Neural cell (in vitro differentiated cells): Measurements from ENCODE around the gene AMZ1. TPM values are rescaled to one million over a fixed set of nuclear protein-coding genes. Genes with fewer than 3 reads are reported as not detected.

Source experiments
- H2AFZ ChIP-seq: fragments of 200-600, 300-800 bp; sonication (generic), shearing (Covaris generic); 2 replicates; pipeline ENCODE4 v1.6.0; 2014; ENCODE audit warnings: low read depth, mild to moderate bottlenecking, antibody characterized with exemption, low read length, moderate library complexity
- H3F3A ChIP-seq: fragments of 200-600 bp; shearing (Covaris generic); 2 replicates; pipeline ENCODE4 v1.6.1; 2016; ENCODE audit warnings: mild to moderate bottlenecking, moderate library complexity, mixed read lengths, antibody characterized with exemption, low read length; ENCODE audit not compliant: insufficient read depth, poor library complexity, severe bottlenecking
- H3K27ac ChIP-seq: fragments of 200-600, 300-800 bp; sonication (generic), shearing (Covaris generic); 2 replicates; pipeline ENCODE4 v1.5.1; 2014; ENCODE audit warnings: mild to moderate bottlenecking, low read length, moderate library complexity
- H3K27me3 ChIP-seq: fragments of 300-800, 200-600 bp; sonication (generic), shearing (Covaris generic); 2 replicates; pipeline ENCODE4 v1.6.0; 2014; ENCODE audit warnings: mild to moderate bottlenecking, low read depth, low read length, moderate library complexity; ENCODE audit not compliant: insufficient read depth
- H3K36me3 ChIP-seq: fragments of 300-800, 200-600 bp; sonication (generic), shearing (Covaris generic); 2 replicates; pipeline ENCODE4 v1.5.1; 2014; ENCODE audit warnings: mild to moderate bottlenecking, antibody characterized with exemption, low read length, moderate library complexity; ENCODE audit not compliant: insufficient read depth
- H3K4me2 ChIP-seq: fragments of 300-800, 200-600 bp; sonication (generic), shearing (Covaris generic); 2 replicates; pipeline ENCODE4 v1.6.0; 2014; ENCODE audit warnings: mild to moderate bottlenecking, low read length
- H3K4me3 ChIP-seq: fragments of 300-800, 200-600 bp; sonication (generic), shearing (Covaris generic); 2 replicates; pipeline ENCODE4 v1.5.1; 2014; ENCODE audit warnings: mild to moderate bottlenecking, low read length, moderate library complexity
- H3K79me2 ChIP-seq: fragments of 200-600 bp; shearing (Covaris generic); replicated peaks from 2 replicates; pipeline ENCODE4 v1.6.0; 2014; ENCODE audit warnings: mild to moderate bottlenecking, low read length, moderate library complexity; ENCODE audit not compliant: insufficient read depth
- H3K9ac ChIP-seq: fragments of 300-800, 200-600 bp; sonication (generic), shearing (Covaris generic); 2 replicates; pipeline ENCODE4 v1.6.1; 2016; ENCODE audit warnings: mild to moderate bottlenecking, low read length, mixed read lengths
- H3K9me2 ChIP-seq: fragments of 200-600 bp; shearing (Covaris generic); 2 replicates; pipeline ENCODE4 v1.6.1; 2016; ENCODE audit warnings: mild to moderate bottlenecking, low read length, mixed read lengths; ENCODE audit not compliant: insufficient read depth
- H3K9me3 ChIP-seq: fragments of 200-600, 300-800 bp; sonication (generic), shearing (Covaris generic); 2 replicates; pipeline ENCODE4 v1.6.1; 2016; ENCODE audit warnings: mild to moderate bottlenecking, mixed run types, low read length, moderate library complexity, mixed read lengths
- H4K20me1 ChIP-seq: fragments of 200-600 bp; shearing (Covaris generic); 2 replicates; pipeline ENCODE4 v1.6.1; 2016; ENCODE audit warnings: mild to moderate bottlenecking, mixed run types; ENCODE audit not compliant: insufficient read depth
- EP300 ChIP-seq: fragments of 450-650 bp; conservative IDR thresholded peaks from 2 replicates; pipeline ENCODE4 v1.6.1; 2014; ENCODE audit warnings: antibody characterized with exemption, mild to moderate bottlenecking, moderate library complexity; ENCODE audit not compliant: poor library complexity, severe bottlenecking
- EZH2 ChIP-seq: fragments of 200-600, 300-800 bp; shearing (Covaris generic), sonication (generic); IDR thresholded peaks from 2 replicates; pipeline ENCODE4 v1.6.1; 2014; ENCODE audit warnings: antibody characterized with exemption, low read length, borderline replicate concordance, mild to moderate bottlenecking; ENCODE audit not compliant: insufficient read depth, poor library complexity, severe bottlenecking
- MXI1 ChIP-seq: fragments of 450-650 bp; conservative IDR thresholded peaks from 2 replicates; pipeline ENCODE4 v1.6.1; 2014; ENCODE audit warnings: antibody characterized with exemption, mild to moderate bottlenecking; ENCODE audit not compliant: poor library complexity, severe bottlenecking
- POLR2AphosphoS5 ChIP-seq: IDR thresholded peaks from 2 replicates; pipeline ENCODE4 v1.6.1; 2012
- RAD21 ChIP-seq: fragments of 450-650 bp; conservative IDR thresholded peaks from 2 replicates; pipeline ENCODE4 v1.6.1; 2014; ENCODE audit warnings: antibody characterized with exemption, mild to moderate bottlenecking, moderate library complexity
- SMC3 ChIP-seq: fragments of 450-650 bp; conservative IDR thresholded peaks from 2 replicates; pipeline ENCODE4 v1.6.1; 2014; ENCODE audit warnings: antibody characterized with exemption, mild to moderate bottlenecking, moderate library complexity; ENCODE audit not compliant: poor library complexity
- TAF1 ChIP-seq: IDR thresholded peaks from 2 replicates; pipeline ENCODE4 v1.6.1; 2012; ENCODE audit warnings: low read depth
- polyA plus RNA-seq: library from polyadenylated mRNA; depleted of rRNA; stranded (reverse); fragments of >200 nt; gene quantifications from 2 replicates; pipeline ENCODE4 v1.2.3, GENCODE V29; 2014
- TF ChIP-seq, protein P1 (sequence below): fragments of 450-650 bp; IDR thresholded peaks from 2 replicates; pipeline ENCODE4 v1.5.1; 2014; ENCODE audit warnings: antibody characterized with exemption, mild to moderate bottlenecking, moderate library complexity; ENCODE audit not compliant: poor library complexity, severe bottlenecking
- TF ChIP-seq, protein P2 (sequence below): IDR thresholded peaks from 2 replicates; pipeline ENCODE4 v1.6.1; 2012; ENCODE audit warnings: borderline replicate concordance

The AMZ1 gene
- polyA plus RNA-seq, 1 donor from 2014 or later = not detected

GRCh38 chr7:2730846-2731770, 43.1 kb downstream of the AMZ1 start:
- no peak overlapping the region for H2AFZ ChIP-seq
- H3K9ac ChIP-seq = no peak overlapping the region
- no peak overlapping the region for H3K4me3 ChIP-seq
- no peaks in the 10 kb centered on the region for H3F3A ChIP-seq
- no peaks in the 10 kb centered on the region for H3K9me2 ChIP-seq
- no peaks in the 10 kb centered on the region for H3K27me3 ChIP-seq
- H3K36me3 ChIP-seq = no peaks in the 10 kb centered on the region
- no peak overlapping the region for H3K4me2 ChIP-seq
- H3K79me2 ChIP-seq = no peaks in the 10 kb centered on the region
- H4K20me1 ChIP-seq = no peaks in the 10 kb centered on the region
- no peak overlapping the region for H3K27ac ChIP-seq
- no peaks in the 10 kb centered on the region for H3K9me3 ChIP-seq
- TF ChIP-seq SMC3 (no peak), EP300 (no peak), POLR2AphosphoS5 (no peak), MXI1 (no peak), RAD21 (no peak), EZH2 (no peak), TAF1 (no peak)
- TF ChIP-seq, protein P1, sequence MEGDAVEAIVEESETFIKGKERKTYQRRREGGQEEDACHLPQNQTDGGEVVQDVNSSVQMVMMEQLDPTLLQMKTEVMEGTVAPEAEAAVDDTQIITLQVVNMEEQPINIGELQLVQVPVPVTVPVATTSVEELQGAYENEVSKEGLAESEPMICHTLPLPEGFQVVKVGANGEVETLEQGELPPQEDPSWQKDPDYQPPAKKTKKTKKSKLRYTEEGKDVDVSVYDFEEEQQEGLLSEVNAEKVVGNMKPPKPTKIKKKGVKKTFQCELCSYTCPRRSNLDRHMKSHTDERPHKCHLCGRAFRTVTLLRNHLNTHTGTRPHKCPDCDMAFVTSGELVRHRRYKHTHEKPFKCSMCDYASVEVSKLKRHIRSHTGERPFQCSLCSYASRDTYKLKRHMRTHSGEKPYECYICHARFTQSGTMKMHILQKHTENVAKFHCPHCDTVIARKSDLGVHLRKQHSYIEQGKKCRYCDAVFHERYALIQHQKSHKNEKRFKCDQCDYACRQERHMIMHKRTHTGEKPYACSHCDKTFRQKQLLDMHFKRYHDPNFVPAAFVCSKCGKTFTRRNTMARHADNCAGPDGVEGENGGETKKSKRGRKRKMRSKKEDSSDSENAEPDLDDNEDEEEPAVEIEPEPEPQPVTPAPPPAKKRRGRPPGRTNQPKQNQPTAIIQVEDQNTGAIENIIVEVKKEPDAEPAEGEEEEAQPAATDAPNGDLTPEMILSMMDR = no peak
- TF ChIP-seq, protein P2, sequence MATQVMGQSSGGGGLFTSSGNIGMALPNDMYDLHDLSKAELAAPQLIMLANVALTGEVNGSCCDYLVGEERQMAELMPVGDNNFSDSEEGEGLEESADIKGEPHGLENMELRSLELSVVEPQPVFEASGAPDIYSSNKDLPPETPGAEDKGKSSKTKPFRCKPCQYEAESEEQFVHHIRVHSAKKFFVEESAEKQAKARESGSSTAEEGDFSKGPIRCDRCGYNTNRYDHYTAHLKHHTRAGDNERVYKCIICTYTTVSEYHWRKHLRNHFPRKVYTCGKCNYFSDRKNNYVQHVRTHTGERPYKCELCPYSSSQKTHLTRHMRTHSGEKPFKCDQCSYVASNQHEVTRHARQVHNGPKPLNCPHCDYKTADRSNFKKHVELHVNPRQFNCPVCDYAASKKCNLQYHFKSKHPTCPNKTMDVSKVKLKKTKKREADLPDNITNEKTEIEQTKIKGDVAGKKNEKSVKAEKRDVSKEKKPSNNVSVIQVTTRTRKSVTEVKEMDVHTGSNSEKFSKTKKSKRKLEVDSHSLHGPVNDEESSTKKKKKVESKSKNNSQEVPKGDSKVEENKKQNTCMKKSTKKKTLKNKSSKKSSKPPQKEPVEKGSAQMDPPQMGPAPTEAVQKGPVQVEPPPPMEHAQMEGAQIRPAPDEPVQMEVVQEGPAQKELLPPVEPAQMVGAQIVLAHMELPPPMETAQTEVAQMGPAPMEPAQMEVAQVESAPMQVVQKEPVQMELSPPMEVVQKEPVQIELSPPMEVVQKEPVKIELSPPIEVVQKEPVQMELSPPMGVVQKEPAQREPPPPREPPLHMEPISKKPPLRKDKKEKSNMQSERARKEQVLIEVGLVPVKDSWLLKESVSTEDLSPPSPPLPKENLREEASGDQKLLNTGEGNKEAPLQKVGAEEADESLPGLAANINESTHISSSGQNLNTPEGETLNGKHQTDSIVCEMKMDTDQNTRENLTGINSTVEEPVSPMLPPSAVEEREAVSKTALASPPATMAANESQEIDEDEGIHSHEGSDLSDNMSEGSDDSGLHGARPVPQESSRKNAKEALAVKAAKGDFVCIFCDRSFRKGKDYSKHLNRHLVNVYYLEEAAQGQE = no peak

DNA sequence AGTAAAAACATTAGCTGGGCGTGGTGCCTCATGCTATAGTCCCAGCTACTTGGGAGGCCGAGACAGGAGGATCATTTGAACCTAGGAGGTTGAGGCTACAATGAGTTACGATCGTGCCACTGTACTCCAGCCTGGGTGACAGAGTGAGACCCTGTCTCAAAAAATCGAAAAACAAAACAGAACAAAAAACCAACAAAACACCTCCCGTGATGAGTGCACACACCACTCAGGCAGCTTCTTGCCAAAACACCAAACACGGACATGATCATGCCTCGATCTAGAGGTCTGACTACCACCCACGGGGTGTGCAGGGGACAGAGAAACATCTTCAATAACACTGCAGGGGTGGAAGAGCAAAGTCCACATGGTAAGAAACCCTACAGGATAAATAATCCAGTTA, 44.4 kb downstream of the AMZ1 start:
- TF ChIP-seq, protein P2 = no peak
- Histone ChIP-seq H3K27ac (no peak overlapping the region), H3K9me2 (no peaks in the 10 kb centered on the region), H3F3A (no peaks in the 10 kb centered on the region), H4K20me1 (no peaks in the 10 kb centered on the region), H3K36me3 (no peaks in the 10 kb centered on the region), H3K4me3 (no peak overlapping the region), H3K79me2 (no peaks in the 10 kb centered on the region), H3K27me3 (no peaks in the 10 kb centered on the region), H3K9ac (no peak overlapping the region), H2AFZ (no peak overlapping the region), H3K9me3 (no peaks in the 10 kb centered on the region), H3K4me2 (no peak overlapping the region)
